ENCODE measurements around the gene TOR1A. TPM values are rescaled to one million over a fixed set of nuclear protein-coding genes. Genes with fewer than 3 reads are reported as not detected.

Gene TOR1A
- polyA plus RNA-seq, 1 donor (not counting 4 experiments of a cell fraction or from before 2014, with no cell fraction given) = 60.6 TPM

DNA sequence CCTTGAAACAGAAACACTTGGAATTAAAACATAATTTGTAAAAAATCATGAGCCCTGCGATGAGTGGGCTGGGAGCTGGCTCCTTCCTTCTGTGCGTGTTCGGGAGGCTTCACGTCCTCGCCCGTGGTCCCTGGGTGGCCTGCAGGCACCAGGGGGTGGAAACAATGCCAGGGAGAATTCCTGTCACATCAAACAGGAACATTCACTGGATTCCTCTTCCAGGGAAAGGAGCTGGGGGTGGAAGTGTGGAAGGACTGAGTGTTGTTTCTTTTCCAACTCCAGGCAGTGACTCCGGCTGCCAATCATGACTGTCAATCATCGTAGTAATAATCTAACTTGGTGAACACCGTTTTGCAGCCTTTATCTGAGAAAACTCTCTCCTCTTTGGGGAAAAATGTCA, 10.3 kb downstream of the TOR1A start:
- dilution Hi-C loops (cut with MboI; ENCODE audit: extremely low pct_ligation_motif_present, low sequenced_read_pairs) = no loop called here
- no peak overlapping the region for H3K4me3 ChIP-seq (ENCODE audit: control insufficient read depth in 2 of 3, extremely low read depth in 1 of 3, insufficient read depth in 2 of 3, low read depth in 1 of 3, low read length in 3 of 3)
- no peak for FAIRE-seq

DNA sequence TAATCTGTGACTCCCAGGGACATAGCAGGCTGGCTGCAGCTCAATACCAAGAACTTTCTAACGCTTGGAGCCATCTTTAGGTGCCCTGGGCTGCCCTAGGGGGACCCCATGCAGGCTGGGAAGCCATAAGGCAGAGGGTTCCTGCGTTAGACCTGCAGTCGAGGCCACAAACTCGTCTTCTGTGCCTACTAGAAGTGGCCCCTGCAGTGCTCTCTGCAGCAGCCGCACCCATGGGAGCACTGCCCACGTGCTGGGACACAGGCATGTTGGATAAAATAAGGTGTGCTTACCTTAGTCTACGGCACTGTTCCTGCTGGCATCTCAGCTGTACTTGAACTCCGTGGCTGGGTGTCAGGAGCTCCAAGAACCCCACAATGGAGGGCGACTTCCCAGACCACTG, 11.6 kb downstream of the TOR1A start:
- Histone ChIP-seq H3K36me3 (ENCODE audit: control insufficient read depth in 2 of 2, extremely low read depth in 1 of 2, insufficient read depth in 2 of 2, low read length in 2 of 2) (peaks cover 36 to 41% of the 10 kb centered on the region in 2 experiments), H4K20me1 (ENCODE audit: control insufficient read depth, extremely low read depth, insufficient read depth, low read length) (no peaks in the 10 kb centered on the region), H2AFZ (ENCODE audit: control insufficient read depth, low read length) (no peak overlapping the region), H3K4me2 (ENCODE audit: control insufficient read depth, extremely low read depth, insufficient read depth, low read depth, low read length) (no peak overlapping the region), H3K4me3 (ENCODE audit: control insufficient read depth in 2 of 3, extremely low read depth in 1 of 3, insufficient read depth in 2 of 3, low read depth in 1 of 3, low read length in 3 of 3) (no peak overlapping the region), H3K9me3 (ENCODE audit: control insufficient read depth, low read depth, low read length) (no peaks in the 10 kb centered on the region), H3K27ac (ENCODE audit: control insufficient read depth, insufficient read depth, low read length) (no peak overlapping the region), H3K79me2 (ENCODE audit: control insufficient read depth, insufficient read depth, low read length) (no peaks in the 10 kb centered on the region), H3K9ac (ENCODE audit: control insufficient read depth, extremely low read depth, insufficient read depth, low read length) (no peak overlapping the region), H3K9me1 (ENCODE audit: control insufficient read depth, extremely low read depth, insufficient read depth, low read length) (no peaks in the 10 kb centered on the region), H3K27me3 (ENCODE audit: control insufficient read depth, extremely low read depth, insufficient read depth, low read length) (no peaks in the 10 kb centered on the region), H3K4me1 (ENCODE audit: control insufficient read depth, extremely low read depth, insufficient read depth, low read length) (no peaks in the 10 kb centered on the region)
- TF ChIP-seq, protein P1, sequence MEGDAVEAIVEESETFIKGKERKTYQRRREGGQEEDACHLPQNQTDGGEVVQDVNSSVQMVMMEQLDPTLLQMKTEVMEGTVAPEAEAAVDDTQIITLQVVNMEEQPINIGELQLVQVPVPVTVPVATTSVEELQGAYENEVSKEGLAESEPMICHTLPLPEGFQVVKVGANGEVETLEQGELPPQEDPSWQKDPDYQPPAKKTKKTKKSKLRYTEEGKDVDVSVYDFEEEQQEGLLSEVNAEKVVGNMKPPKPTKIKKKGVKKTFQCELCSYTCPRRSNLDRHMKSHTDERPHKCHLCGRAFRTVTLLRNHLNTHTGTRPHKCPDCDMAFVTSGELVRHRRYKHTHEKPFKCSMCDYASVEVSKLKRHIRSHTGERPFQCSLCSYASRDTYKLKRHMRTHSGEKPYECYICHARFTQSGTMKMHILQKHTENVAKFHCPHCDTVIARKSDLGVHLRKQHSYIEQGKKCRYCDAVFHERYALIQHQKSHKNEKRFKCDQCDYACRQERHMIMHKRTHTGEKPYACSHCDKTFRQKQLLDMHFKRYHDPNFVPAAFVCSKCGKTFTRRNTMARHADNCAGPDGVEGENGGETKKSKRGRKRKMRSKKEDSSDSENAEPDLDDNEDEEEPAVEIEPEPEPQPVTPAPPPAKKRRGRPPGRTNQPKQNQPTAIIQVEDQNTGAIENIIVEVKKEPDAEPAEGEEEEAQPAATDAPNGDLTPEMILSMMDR (optimal IDR thresholded peaks at IDR 0.05 in 1 of 3, IDR thresholded peaks at IDR 0.05 in 1 of 3, conservative IDR thresholded peaks at IDR 0.05 in 1 of 3; ENCODE audit: extremely low read depth in 1 of 3, insufficient read depth in 2 of 3, low read length in 3 of 3) = no peak
- TF ChIP-seq EZH2 (IDR thresholded peaks at IDR 0.05; ENCODE audit: low read length) = no peak
- no peak for FAIRE-seq
- no peak for DNase-seq (ENCODE audit: low read depth, low spot score)
- dilution Hi-C loops (cut with MboI; ENCODE audit: extremely low pct_ligation_motif_present, low sequenced_read_pairs) = no loop called here

More for the DNA sequence above, 10.3 kb downstream of the TOR1A start:
- Histone ChIP-seq H3K36me3 (ENCODE audit: control insufficient read depth in 2 of 2, extremely low read depth in 1 of 2, insufficient read depth in 2 of 2, low read length in 2 of 2) (peaks cover 42 to 46% of the 10 kb centered on the region in 2 experiments), H3K79me2 (ENCODE audit: control insufficient read depth, insufficient read depth, low read length) (no peaks in the 10 kb centered on the region), H3K4me1 (ENCODE audit: control insufficient read depth, extremely low read depth, insufficient read depth, low read length) (no peaks in the 10 kb centered on the region), H3K9me3 (ENCODE audit: control insufficient read depth, low read depth, low read length) (no peaks in the 10 kb centered on the region), H3K27ac (ENCODE audit: control insufficient read depth, insufficient read depth, low read length) (no peak overlapping the region), H4K20me1 (ENCODE audit: control insufficient read depth, extremely low read depth, insufficient read depth, low read length) (no peaks in the 10 kb centered on the region), H3K9ac (ENCODE audit: control insufficient read depth, extremely low read depth, insufficient read depth, low read length) (no peak overlapping the region), H3K4me2 (ENCODE audit: control insufficient read depth, extremely low read depth, insufficient read depth, low read depth, low read length) (no peak overlapping the region), H3K9me1 (ENCODE audit: control insufficient read depth, extremely low read depth, insufficient read depth, low read length) (no peaks in the 10 kb centered on the region), H2AFZ (ENCODE audit: control insufficient read depth, low read length) (no peak overlapping the region), H3K27me3 (ENCODE audit: control insufficient read depth, extremely low read depth, insufficient read depth, low read length) (no peaks in the 10 kb centered on the region)
- DNase-seq (ENCODE audit: low read depth, low spot score) = no peak
- no peak for TF ChIP-seq EZH2 (IDR thresholded peaks at IDR 0.05; ENCODE audit: low read length)
- TF ChIP-seq, protein P1 (optimal IDR thresholded peaks at IDR 0.05 in 1 of 3, IDR thresholded peaks at IDR 0.05 in 1 of 3, conservative IDR thresholded peaks at IDR 0.05 in 1 of 3; ENCODE audit: extremely low read depth in 1 of 3, insufficient read depth in 2 of 3, low read length in 3 of 3) = no peak

Measured in keratinocyte (primary cell).